Measurements from ENCODE around the gene UGT1A5.

DNA sequence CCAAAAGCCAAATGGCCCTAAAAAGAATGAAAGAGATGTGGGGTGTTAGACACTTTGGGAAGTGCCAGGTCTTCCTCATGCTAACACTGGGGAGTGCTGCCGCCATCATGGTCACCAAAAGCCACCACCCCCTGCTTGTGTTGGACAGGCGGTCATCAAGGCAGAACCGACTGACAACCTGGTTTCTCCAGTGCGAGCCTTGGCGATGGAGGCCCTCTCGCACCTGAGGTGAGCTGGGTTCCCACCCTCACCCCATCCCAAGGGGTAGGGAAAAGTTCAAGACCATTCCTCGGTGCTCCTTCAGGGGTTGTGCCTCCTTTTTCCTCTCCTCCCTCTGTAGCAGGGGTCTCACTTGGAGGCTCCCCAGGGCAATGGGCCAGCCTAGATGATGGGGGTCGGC is 99.0 kb downstream of the UGT1A5 start:
- TF ChIP-seq, protein P1, sequence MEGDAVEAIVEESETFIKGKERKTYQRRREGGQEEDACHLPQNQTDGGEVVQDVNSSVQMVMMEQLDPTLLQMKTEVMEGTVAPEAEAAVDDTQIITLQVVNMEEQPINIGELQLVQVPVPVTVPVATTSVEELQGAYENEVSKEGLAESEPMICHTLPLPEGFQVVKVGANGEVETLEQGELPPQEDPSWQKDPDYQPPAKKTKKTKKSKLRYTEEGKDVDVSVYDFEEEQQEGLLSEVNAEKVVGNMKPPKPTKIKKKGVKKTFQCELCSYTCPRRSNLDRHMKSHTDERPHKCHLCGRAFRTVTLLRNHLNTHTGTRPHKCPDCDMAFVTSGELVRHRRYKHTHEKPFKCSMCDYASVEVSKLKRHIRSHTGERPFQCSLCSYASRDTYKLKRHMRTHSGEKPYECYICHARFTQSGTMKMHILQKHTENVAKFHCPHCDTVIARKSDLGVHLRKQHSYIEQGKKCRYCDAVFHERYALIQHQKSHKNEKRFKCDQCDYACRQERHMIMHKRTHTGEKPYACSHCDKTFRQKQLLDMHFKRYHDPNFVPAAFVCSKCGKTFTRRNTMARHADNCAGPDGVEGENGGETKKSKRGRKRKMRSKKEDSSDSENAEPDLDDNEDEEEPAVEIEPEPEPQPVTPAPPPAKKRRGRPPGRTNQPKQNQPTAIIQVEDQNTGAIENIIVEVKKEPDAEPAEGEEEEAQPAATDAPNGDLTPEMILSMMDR (IDR thresholded peaks at IDR 0.05) = no peak
- TF ChIP-seq POLR2A (IDR thresholded peaks at IDR 0.05) = no peak
